HL-60 (cell line): ENCODE measurements around the gene MEG3.

ENCODE experiments used
- CTCF ChIP-seq: IDR thresholded peaks from one replicate; pipeline ENCODE4 v1.5.1; 2011; ENCODE audit warnings: low read length, control low read depth, inconsistent platforms; ENCODE audit not compliant: insufficient read depth
- GABPA ChIP-seq: IDR thresholded peaks from 2 replicates; pipeline ENCODE4 v1.6.1; 2012; ENCODE audit warnings: low read depth
- REST ChIP-seq: IDR thresholded peaks from 2 replicates; pipeline ENCODE4 v1.6.1; 2012; ENCODE audit warnings: low read depth; ENCODE audit not compliant: insufficient replicate concordance

GRCh38 chr14:100803226-100803625, 22.7 kb upstream of the MEG3 start:
- no peak for TF ChIP-seq CTCF
- TF ChIP-seq GABPA = no peak
- no peak for TF ChIP-seq REST
